HG02973 (cell line): ENCODE data around the gene FHOD3.
"Not testable (repeated sequence)": the region's sequence is repeated elsewhere in the genome, so short reads cannot be mapped to it uniquely, and the experiment has no call there.

ENCODE experiments used
- ATAC-seq: cut with Tn5 transposase; IDR thresholded peaks from one replicate; pipeline ENCODE4 v1.9.1; 2021; ENCODE audit warnings: moderate library complexity; ENCODE audit not compliant: unreplicated experiment

The FHOD3 gene

DNA sequence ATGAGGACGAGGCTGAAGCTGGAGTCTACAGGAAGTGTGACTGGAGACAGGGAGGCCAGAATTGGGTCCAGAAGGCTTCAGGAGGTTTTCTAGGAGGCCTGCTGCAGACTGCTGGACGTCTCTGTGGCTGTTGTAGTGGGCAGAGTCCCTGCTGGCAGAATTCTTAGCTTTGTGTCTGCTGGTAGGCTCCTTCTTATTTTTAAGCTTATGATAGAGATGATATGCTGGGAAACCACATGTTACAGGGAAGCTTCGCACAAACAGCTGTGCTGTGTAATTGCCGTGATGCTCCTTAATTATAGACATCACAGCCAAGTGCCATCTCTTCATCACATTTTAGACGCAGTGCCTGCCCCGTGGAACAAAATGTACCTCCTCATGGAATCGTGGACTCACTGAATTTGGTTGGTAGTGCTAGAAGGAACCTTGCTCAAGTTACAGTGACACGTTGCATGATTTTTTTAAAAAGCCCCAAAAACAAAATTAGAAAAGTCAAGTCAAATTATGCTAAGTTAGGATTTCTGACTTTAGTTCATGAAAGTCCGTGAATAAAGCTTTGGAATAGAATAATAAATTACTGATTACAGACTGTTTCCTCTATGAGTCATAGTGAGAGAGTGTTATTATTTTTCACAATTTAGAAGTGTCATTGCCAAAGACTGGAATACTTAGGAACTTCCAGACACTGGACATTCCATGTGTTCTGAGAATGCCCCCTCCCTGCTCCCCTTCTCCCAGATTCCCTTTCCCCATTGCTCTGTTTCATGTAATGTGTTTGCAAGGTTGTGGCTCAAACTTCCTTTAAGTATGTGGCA lies 144.1 kb downstream of the FHOD3 start:
- ATAC-seq: no peak

GRCh38 chr18:36442717-36443116 lies 145.2 kb downstream of the FHOD3 start:
- ATAC-seq: no peak

DNA sequence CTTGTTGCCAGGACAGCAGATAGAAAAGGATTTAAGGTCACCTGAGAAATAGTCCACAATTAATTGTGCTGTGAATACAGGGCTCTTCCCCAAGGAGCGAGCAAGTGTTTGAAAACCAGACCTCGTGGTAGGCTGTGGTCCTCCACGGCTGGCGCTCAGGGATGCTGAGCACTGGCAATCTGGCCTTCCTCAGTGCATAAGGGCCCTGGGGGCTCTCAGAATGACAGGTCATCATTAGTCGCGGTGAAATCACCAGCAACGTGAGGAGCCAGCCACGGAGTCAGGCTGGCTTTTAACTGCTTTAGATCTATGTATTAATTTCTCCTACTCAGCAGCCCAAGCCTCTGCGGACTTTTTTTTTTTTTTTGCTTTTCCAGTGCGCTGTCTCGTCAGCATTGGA lies 148.5 kb downstream of the FHOD3 start:
- ATAC-seq: no peak

DNA sequence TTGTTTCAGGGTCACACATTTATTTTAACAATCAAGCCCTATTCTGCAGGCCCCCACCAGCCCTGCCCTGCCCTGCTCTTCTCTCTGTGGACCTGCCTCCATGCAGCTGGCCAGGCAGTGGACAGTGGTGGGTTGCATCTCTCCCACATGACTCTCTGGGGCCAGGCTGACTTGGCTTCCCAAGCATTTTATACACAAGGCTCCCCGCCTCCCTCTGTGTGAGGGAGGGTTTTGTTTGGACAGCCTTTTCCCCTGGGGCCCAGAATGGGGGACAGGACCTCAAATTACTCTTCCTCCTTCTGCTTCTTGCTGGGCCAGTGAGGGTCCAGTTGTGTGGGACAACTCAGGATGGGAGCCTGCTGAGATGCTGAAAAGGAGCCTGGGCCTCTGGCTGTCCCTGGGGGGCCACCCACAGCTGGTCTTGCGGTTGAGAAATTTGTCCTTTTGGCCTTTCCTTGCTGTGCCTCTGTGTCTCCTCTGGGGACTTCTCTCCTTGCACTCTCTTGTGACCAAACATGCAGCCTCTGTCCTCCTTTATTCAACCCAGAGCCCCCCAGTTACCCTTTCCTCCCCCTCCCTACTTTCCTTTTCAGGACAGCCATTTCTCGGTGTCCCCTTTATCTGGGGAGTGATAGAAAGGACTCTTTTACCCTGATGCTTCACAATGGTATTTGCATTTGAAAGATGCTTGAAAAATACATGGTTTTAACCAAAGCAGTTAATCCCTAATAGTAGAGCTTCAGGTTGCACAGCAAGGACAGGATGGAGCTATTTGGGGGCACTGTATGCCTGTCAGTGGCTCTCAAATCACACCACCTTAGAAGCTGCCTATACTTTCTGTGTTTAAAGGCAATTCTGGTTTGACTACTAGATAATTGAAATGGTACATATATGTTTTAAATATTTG lies 151.1 kb downstream of the FHOD3 start:
- ATAC-seq: no peak

- no peak for ATAC-seq
Measured at GRCh38 chr18:36449451-36449850, 151.9 kb downstream of the FHOD3 start.

- no peak for ATAC-seq
Measured at GRCh38 chr18:36450264-36450663, 152.8 kb downstream of the FHOD3 start.

- ATAC-seq: no peak
Measured at GRCh38 chr18:36451454-36452251, 154.1 kb downstream of the FHOD3 start.

GRCh38 chr18:36454245-36454644 lies 156.7 kb downstream of the FHOD3 start:
- ATAC-seq: no peak

GRCh38 chr18:36454848-36455458 lies 157.4 kb downstream of the FHOD3 start:
- no peak for ATAC-seq

DNA sequence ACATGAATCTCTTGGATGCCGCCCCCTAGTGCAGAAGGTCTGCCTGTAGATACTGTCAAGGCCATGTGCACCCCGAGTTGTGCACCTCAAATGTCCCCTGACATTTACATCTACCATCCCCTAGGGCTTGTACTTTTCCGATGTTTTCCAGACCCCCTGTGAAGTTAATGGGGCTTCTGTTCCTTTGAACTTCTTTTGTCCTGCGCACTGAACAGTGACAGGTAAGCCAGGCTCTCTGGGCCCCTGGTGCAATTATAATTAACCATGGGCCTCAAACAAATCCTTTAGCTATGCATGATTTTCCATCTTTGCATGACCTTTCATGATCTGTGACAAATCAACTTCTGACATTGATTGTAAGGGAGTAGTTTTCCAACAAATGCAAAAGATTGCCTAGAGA lies 158.4 kb downstream of the FHOD3 start:
- no peak for ATAC-seq

- no peak for ATAC-seq
Measured at GRCh38 chr18:36456622-36457021, 159.1 kb downstream of the FHOD3 start.

GRCh38 chr18:36457683-36458082 lies 160.2 kb downstream of the FHOD3 start:
- no peak for ATAC-seq

DNA sequence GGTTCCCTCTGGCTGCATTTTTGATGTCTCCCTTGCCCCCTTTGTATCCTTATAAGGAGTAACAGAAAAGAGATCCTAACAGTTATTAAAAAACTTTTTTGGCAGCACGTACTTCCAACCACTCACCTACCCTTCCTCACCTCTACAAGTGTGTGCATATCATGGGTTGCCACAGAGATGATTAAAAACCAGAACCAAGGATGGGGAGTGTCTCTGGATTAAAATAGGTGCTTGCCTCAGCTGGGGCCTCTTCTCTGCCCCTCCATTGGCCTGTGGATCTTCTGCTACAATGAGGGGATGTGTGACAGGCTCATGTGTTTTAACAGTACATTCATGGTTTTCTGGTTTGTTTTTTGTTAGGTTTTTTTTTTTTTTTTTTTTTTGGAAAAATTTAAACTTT lies 160.8 kb downstream of the FHOD3 start:
- ATAC-seq: no peak

DNA sequence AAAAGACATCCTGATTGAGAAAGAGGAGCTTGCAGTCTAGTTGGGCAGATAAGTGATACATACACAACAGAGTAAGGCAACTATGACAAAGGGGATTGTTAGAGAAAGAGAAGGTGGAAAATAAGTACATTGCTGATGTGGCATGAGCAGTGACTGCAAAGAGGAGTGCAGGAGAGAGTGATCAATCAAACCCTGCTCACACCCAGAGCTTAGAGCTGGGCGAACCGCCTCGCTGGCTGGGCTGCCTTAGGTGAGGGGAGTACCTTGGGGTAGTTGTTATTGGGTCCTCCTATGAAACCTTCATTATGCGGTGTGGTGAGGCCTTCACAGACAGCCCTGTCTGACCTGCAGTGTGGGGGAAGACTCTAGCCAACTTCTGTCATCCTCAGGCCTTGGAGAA lies 161.7 kb downstream of the FHOD3 start:
- ATAC-seq: no peak

DNA sequence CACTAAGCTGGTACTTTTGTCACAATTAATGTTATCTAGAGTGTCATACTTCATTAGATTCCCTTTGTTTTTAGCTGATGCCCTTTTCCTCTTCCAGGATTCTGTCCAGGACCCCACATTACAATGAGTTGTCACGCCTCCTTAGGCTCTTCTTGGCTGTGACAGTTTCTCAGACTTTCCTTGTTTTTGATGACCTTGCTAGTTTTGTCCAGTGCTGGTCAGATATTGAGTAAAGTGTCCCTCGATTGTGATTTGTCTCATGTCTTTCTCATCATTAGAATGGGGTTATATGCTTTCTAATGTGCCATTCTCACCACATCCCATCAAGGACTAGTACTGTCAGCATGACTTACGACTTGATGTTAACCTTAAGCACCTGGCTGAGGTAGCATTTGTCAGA lies 162.3 kb downstream of the FHOD3 start:
- ATAC-seq: no peak

- ATAC-seq: no peak
Measured at GRCh38 chr18:36460324-36460850, 162.9 kb downstream of the FHOD3 start.

- no peak for ATAC-seq
Measured at GRCh38 chr18:36460854-36461253, 163.3 kb downstream of the FHOD3 start.

- ATAC-seq: no peak
Measured at GRCh38 chr18:36461551-36461987, 164.1 kb downstream of the FHOD3 start.

DNA sequence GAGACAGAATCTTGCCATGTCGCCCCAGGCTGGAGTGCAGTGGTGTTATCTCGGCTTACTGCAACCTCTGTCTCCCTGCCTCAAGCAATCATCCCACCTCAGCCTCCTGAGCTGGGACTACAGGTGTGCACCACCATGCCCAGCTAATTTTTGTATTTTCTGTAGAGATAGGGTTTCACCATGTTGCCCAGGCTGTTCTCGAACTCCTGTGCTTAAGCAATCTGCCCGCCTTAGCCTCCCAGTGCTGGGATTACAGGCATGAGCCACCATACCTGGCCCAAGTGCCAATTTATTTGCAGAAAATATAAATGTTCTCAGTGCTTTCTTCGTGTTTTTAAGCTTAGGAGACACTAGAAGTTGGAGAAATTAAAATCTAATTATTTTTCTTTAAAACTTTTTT lies 166.0 kb downstream of the FHOD3 start:
- not testable (repeated sequence) for ATAC-seq

DNA sequence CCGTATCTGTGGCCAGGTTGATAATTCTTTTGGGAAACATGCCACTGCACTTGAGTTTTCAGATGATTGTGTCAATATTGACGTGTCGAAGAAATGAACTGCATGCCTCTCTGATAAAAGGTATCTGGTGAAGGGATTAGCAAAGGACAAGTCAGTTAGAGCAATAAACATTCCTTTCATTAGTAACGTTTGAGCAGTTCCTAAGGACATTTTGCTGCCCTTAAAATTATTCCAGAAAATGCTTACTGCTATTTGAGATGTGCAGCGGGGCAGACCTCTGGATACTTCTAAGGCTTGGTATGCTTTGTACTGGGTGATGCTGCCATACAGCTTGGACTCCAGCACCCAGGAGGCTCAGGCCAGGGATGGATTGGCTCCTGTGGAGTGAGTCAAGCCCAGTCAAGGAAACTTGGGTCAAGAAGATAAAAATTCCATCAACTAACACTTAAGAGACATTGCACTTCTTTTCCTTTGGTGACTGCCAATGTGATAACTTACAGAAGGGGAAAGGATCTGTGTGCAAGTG lies 166.7 kb downstream of the FHOD3 start:
- no peak for ATAC-seq
